GM12878 (cell line): Measurements from ENCODE around the gene RAB44. TPM values are rescaled to one million over a fixed set of nuclear protein-coding genes. Genes with fewer than 3 reads are reported as not detected.

ENCODE experiments used
- ATAC-seq: fragments of 200-7000 bp; cut with Tn5 transposase; 3 replicates; pipeline ENCODE4 v1.9.1; 2020; ENCODE audit warnings: mild to moderate bottlenecking, moderate library complexity
- BruUV-seq: library from RNA; stranded (reverse); fragments of 400-500 nt; replicated peaks from 2 replicates; lab custom pipeline; 2021; lab: Mats Ljungman, UMichigan
- CTCF ChIA-PET: fragments of 300-600 bp; sonication (Branson Sonifier 250); formaldehyde crosslinking; extraction: SDS; loops from one replicate; lab custom pipeline; 2021; ENCODE audit warnings: inconsistent platforms; lab: Yijun Ruan, JAX
- POLR2A ChIA-PET: fragments of 350-600 bp; formaldehyde crosslinking; extraction: SDS; loops from one replicate; lab custom pipeline; 2021; ENCODE audit warnings: inconsistent platforms; lab: Charles Lee
- RAD21 ChIA-PET: fragments of 300-600 bp; sonication (Branson Sonifier 250); formaldehyde crosslinking; loops from one replicate; lab custom pipeline; 2023; ENCODE audit warnings: antibody characterized with exemption; ENCODE audit not compliant: unreplicated experiment; lab: Charles Lee
- SMC1A ChIA-PET: fragments of 300-600 bp; sonication (Branson Sonifier 250); formaldehyde crosslinking; loops from one replicate; lab custom pipeline; 2023; ENCODE audit not compliant: unreplicated experiment, uncharacterized antibody; lab: Charles Lee
- DNase-seq: peaks from one replicate; pipeline ENCODE4 v3.0.0-alpha.2; 2011; ENCODE audit warnings: low read depth, low spot score
- FAIRE-seq: peaks from 3 replicates; lab custom pipeline; 2011; peaks lifted over from hg19 to GRCh38; lab: Jason Lieb, UNC
- H2AFZ ChIP-seq: 2 replicates; pipeline ENCODE4 v1.6.0; 2011; ENCODE audit warnings: low read depth, low read length, control low read depth; ENCODE audit not compliant: control insufficient read depth
- H3K27ac ChIP-seq: 2 replicates; pipeline ENCODE4 v1.5.1; 2011; ENCODE audit warnings: control low read depth; ENCODE audit not compliant: control insufficient read depth, insufficient read depth
- H3K27me3 ChIP-seq, 2 experiments: replicated peaks in 1 of 2; 2 replicates each; pipeline versions ENCODE4 v1.6.0 to v1.6.1; 2011; ENCODE audit warnings: low read length in 1 of 2; ENCODE audit not compliant: control insufficient read depth in 2 of 2, insufficient read depth in 2 of 2
- H3K36me3 ChIP-seq, 2 experiments: 2 replicates each; pipeline ENCODE4 v1.5.1; 2011; ENCODE audit warnings: low read length in 1 of 2; ENCODE audit not compliant: control insufficient read depth in 2 of 2, insufficient read depth in 2 of 2
- H3K4me1 ChIP-seq: 2 replicates; pipeline ENCODE4 v1.6.1; 2011; ENCODE audit warnings: mild to moderate bottlenecking, low read length, moderate library complexity, mixed read lengths; ENCODE audit not compliant: control insufficient read depth, insufficient read depth
- H3K4me2 ChIP-seq: 2 replicates; pipeline ENCODE4 v1.6.0; 2011; ENCODE audit warnings: control low read depth; ENCODE audit not compliant: control insufficient read depth, insufficient read depth
- H3K4me3 ChIP-seq: fragments of 200-600 bp; sonication (generic); 2 replicates; pipeline ENCODE4 v1.5.1; 2016
- H3K79me2 ChIP-seq: 2 replicates; pipeline ENCODE4 v1.6.0; 2011; ENCODE audit warnings: low read length; ENCODE audit not compliant: control insufficient read depth, insufficient read depth
- H3K9ac ChIP-seq: 2 replicates; pipeline ENCODE4 v1.8.0; 2011; ENCODE audit warnings: low read length, control low read depth, mixed read lengths; ENCODE audit not compliant: control insufficient read depth, insufficient read depth
- H3K9me3 ChIP-seq: replicated peaks from 3 replicates; pipeline ENCODE4 v1.5.1; 2011; ENCODE audit warnings: mild to moderate bottlenecking, low read length; ENCODE audit not compliant: control insufficient read depth, insufficient read depth
- H4K20me1 ChIP-seq: 2 replicates; pipeline ENCODE4 v1.6.0; 2011; ENCODE audit not compliant: control insufficient read depth, insufficient read depth
- SIN3A ChIP-seq: IDR thresholded peaks from 2 replicates; pipeline ENCODE4 v1.6.1; 2012; ENCODE audit warnings: low read depth, low read length, improper control_type of control experiment
- TCF7 ChIP-seq: IDR thresholded peaks from 2 replicates; pipeline ENCODE4 v1.6.1; 2014; ENCODE audit warnings: antibody characterized with exemption, borderline replicate concordance
- WGBS: methylation state at CpG from one replicate; pipeline ENCODE4 v1.1.6; 2016; ENCODE audit warnings: low lambda C conversion rate; ENCODE audit not compliant: insufficient replicate concordance, insufficient coverage; ENCODE audit errors: missing lambda C conversion rate; 5-methylcytosine and 5-hydroxymethylcytosine counted together
- in situ Hi-C: fragments of 300-500 bp; cut with MboI; formaldehyde crosslinking; loops from 9 replicates; pipeline ENCODE4 v1.14.3; 2018; ENCODE audit warnings: mixed read lengths
- intact Hi-C: fragments of 100-400 bp; cut with micrococcal nuclease; formaldehyde crosslinking; loops from one replicate; pipeline ENCODE4 v1.14.2; 2022; ENCODE audit not compliant: unreplicated experiment
- polyA plus RNA-seq, 11 experiments: library from polyadenylated mRNA; depleted of rRNA in 4 of 11; unstranded in 6 of 11; stranded (reverse) in 5 of 11; fragments of >200 nt; fragmentation: Nextera tagmentation in 4 of 11; fragmentation: Illumina TruSeq in 1 of 11; extraction: Ambion mirVana in 4 of 11; extraction: Trizol in 1 of 11; gene quantifications; 1 replicate in 1 of 11; 2 replicates in 10 of 11; pipeline versions ENCODE4 v1.2.1 to v1.2.3, GENCODE V29; 2011 to 2016; ENCODE audit warnings: inconsistent platforms in 2 of 11, missing spikeins in 2 of 11, low read depth in 1 of 11
- total RNA-seq, 4 experiments: library from RNA; depleted of rRNA in 3 of 4; stranded (reverse); fragments of >200 nt in 3 of 4; fragmentation: Illumina TruSeq in 1 of 4; extraction: Trizol in 1 of 4; gene quantifications; 2 replicates each; pipeline versions ENCODE4 v1.2.1 to v1.2.3, GENCODE V29; 2013 to 2021
- TF ChIP-seq, protein P1 (sequence below): fragments of 450-650 bp; formaldehyde crosslinking; IDR thresholded peaks from 2 replicates; pipeline ENCODE4 v1.4.0; 2020; ENCODE audit warnings: mild to moderate bottlenecking, moderate library complexity

RAB44 gene
- total and polyA plus RNA-seq, 10 of the 15 experiments (the other 5 are each of a cell fraction or from before 2014, with no cell fraction given): 0.01 to 0.08 (median 0.05) TPM; not detected in 2

GRCh38 chr6:36691011-36691410 is 6.6 kb upstream of the RAB44 start (continued):
- TF ChIP-seq, protein P1, sequence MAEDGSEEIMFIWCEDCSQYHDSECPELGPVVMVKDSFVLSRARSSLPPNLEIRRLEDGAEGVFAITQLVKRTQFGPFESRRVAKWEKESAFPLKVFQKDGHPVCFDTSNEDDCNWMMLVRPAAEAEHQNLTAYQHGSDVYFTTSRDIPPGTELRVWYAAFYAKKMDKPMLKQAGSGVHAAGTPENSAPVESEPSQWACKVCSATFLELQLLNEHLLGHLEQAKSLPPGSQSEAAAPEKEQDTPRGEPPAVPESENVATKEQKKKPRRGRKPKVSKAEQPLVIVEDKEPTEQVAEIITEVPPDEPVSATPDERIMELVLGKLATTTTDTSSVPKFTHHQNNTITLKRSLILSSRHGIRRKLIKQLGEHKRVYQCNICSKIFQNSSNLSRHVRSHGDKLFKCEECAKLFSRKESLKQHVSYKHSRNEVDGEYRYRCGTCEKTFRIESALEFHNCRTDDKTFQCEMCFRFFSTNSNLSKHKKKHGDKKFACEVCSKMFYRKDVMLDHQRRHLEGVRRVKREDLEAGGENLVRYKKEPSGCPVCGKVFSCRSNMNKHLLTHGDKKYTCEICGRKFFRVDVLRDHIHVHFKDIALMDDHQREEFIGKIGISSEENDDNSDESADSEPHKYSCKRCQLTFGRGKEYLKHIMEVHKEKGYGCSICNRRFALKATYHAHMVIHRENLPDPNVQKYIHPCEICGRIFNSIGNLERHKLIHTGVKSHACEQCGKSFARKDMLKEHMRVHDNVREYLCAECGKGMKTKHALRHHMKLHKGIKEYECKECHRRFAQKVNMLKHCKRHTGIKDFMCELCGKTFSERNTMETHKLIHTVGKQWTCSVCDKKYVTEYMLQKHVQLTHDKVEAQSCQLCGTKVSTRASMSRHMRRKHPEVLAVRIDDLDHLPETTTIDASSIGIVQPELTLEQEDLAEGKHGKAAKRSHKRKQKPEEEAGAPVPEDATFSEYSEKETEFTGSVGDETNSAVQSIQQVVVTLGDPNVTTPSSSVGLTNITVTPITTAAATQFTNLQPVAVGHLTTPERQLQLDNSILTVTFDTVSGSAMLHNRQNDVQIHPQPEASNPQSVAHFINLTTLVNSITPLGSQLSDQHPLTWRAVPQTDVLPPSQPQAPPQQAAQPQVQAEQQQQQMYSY (CRISPR knock-in tag): no peak
- TF ChIP-seq SIN3A: no peak
- TF ChIP-seq, all 136 proteins: peak for 0

DNA sequence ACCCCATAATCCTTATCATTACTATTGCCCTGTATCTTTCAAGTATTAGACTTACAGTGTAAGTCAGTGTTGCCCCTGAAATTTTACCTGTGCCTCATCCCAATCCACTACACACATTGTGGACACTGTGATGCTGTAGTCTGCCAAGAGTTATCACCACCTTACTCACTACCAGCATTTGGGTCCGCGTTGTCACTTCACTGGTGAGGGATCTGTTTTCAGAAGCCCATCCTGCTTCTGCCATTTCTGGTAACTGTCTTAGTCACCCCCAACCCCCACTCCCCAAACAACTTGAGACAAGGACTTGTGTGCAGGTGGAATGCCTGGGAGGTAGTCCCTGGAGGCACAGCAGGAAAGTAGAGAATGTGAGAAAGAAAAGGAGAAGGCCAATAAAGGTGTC is 6.0 kb upstream of the RAB44 start:
- no peak overlapping the region for H2AFZ ChIP-seq
- peaks cover 2% of the 10 kb centered on the region; the same call in 1 of the 2 replicates for H4K20me1 ChIP-seq
- H3K4me1 ChIP-seq: peaks cover 20% of the 10 kb centered on the region
- ChIA-PET CTCF (interaction anchor here (1.1 to 5.8 kb wide), 3 partner anchors 8 to 68 kb away, joined by 3 to 28 read pairs (median 9); no protein-coding TSS in a partner anchor), SMC1A (interaction anchor here (1.1 to 1.5 kb wide), 2 partner anchors 35 to 92 kb away, joined by 3 read pairs; no protein-coding TSS in a partner anchor), RAD21 (no interaction called here), POLR2A (interaction anchor here (1.0 to 1.6 kb wide), 4 partner anchors 15 to 145 kb away, joined by 3 to 5 read pairs (median 3); no protein-coding TSS in a partner anchor)
- H3K4me3 ChIP-seq: no peak overlapping the region
- H3K27ac ChIP-seq: no peak overlapping the region
- no peak overlapping the region for H3K9ac ChIP-seq
- FAIRE-seq (no peak), ATAC-seq (no peak), DNase-seq (no peak)
- no TSS peak for BruUV-seq
- H3K4me2 ChIP-seq: no peak overlapping the region
- peaks cover 4 to 7% of the 10 kb centered on the region in 2 experiments for H3K36me3 ChIP-seq
- TF ChIP-seq TCF7: no peak
- intact Hi-C loops (no loop called here), in situ Hi-C loops (no loop called here)
- H3K79me2 ChIP-seq: no peaks in the 10 kb centered on the region
- H3K9me3 ChIP-seq: no peaks in the 10 kb centered on the region; the same call in 2 of the 3 replicates
- 94% methylated on average over 2 of the region's 2 CpGs for WGBS
- H3K27me3 ChIP-seq: no peaks in the 10 kb centered on the region
